MV-4-11 (cell line): ENCODE measurements around the gene RETSAT.

Experiments
- DNase-seq: peaks from one replicate; lab custom pipeline; 2025; lab: John Stamatoyannopoulos, UW

Gene RETSAT

GRCh38 chr2:85308201-85308600 is 46.1 kb downstream of the RETSAT start:
- DNase-seq, result no peak

GRCh38 chr2:85307527-85307897 is 46.8 kb downstream of the RETSAT start:
- peak; percentile 44 for DNase-seq

DNA sequence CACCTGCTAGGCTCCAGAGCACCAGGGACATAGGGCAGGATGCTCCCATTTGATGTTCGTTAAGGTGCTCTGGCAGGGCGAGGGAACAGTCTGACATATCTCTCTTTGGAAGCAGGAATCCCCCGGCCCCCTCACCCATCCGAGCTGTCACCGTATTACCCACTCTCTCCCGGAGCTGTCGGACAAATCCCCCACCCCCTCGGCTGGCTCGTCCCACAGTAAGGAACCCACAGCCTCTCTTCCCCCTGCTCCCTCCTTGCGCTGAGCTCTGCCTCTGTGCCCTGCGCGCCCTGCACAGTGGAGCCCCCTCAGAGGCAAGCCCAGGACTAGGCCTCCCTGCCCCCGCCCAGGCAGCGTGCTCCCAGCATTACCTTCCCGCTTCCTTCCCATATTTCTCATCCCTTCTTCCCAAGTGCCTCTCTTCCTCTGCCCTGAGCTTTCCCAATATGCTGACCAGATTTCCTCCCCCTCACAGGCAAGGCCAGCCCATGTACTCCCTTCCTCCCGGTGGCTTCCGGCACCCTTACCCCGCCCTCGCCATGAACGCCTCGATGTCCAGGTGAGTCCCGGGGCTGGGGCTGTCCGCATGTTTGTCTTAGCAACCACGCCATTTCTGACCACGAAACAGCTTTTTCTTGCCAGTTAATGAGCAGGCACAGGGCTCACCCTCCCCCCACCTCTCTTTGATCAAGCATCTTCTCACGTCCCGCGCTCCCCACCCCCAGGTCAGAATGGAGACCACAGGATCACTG is 50.4 kb downstream of the RETSAT start:
- DNase-seq, result no peak

DNA sequence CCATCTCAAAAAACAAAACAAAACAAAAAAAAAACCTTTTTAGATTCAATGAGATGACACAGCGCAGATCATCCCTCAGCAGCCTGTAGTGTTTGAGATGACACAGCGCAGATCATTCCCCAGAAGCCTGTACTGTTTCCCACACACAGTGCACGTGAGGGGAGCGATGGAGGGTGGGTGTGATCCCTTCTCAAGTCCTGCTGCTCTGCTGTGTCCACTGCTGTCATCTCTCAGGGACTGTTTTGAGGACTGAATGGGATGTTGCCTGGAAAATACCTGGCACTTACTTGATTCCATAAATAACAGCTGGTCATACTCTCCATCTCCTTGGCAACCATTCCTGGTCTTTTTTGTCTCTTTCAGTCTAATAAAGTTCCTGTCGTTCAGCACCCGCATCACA is 52.2 kb downstream of the RETSAT start:
- DNase-seq, result no peak
